ENCODE data around the gene CLEC2A.
"Not testable (repeated sequence)": the region's sequence is repeated elsewhere in the genome, so short reads cannot be mapped to it uniquely, and the experiment has no call there.

Gene CLEC2A

GRCh38 chr12:9932270-9932669, at the start of gene CLEC2A:
TSS of gene CLEC2A (minus strand) at chr12:9932370. CDS start at chr12:9932329, 41 bp downstream.
- no peak for DNase-seq (ENCODE audit: low read depth in 2 of 2)

GRCh38 chr12:9980126-9980525, 48.0 kb upstream of the CLEC2A start:
- DNase-seq (ENCODE audit: low read depth in 2 of 2): no peak

DNA sequence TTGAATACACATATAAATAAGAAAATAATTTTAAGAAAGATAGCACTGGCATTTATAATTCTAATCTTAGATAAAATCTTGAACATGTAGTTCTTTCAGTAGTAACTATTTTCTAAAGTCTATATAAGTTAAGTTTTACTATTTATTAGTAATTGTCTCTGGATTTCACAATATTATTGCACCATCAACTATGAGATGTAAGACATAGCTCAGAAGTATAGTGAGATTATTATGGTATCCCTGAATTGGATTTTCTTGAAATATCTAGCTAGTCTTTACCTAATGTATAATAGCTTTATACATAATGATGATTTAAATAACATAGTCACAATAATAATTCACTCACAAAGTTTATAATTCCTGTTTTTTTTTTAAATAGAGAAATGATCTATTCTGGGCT, 45.7 kb upstream of the CLEC2A start:
- DNase-seq (ENCODE audit: low read depth in 2 of 2): no peak

DNA sequence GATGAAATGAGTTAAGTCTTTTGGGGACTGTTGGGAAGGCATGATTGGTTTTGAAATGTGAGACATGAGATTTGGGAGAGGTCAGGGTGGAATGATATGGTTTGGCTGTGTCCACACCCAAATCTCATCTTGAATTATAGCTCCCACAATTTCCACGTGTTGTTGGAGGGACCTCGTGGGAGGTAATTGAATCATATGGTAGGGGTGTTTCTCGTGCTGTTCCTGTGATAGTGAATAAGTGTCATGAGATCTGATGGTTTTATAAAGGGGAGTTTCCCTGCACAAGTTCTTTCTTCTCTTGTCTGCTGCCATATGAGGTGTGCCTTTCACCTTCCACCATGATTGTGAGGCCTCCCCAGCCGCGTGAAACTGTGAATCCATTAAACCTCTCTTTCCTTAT, 44.5 kb upstream of the CLEC2A start:
- DNase-seq (ENCODE audit: low read depth in 2 of 2): not testable (repeated sequence)

DNA sequence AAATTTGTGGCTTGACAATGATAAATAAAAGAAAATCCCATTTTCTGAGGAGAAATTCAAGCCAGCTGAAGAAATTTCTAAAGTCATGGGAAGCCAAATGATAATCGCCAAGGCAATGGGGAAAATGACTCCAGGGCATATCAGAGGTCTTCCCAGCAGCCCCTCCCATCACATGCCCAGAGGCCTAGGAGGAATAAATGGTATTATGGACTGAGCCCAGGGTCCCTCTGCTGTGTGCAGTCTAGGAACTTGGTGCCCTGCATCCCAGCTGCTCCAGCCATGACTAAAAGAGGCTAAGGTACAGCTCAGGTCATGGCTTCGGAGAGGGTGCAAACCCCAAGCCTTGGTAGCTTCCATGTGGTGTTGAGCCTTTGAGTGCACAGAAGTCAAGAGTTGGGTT, 43.4 kb upstream of the CLEC2A start:
- no peak for DNase-seq (ENCODE audit: low read depth in 2 of 2)

GRCh38 chr12:9974731-9975130, 42.6 kb upstream of the CLEC2A start:
- not testable (repeated sequence) for DNase-seq (ENCODE audit: low read depth in 2 of 2)

DNA sequence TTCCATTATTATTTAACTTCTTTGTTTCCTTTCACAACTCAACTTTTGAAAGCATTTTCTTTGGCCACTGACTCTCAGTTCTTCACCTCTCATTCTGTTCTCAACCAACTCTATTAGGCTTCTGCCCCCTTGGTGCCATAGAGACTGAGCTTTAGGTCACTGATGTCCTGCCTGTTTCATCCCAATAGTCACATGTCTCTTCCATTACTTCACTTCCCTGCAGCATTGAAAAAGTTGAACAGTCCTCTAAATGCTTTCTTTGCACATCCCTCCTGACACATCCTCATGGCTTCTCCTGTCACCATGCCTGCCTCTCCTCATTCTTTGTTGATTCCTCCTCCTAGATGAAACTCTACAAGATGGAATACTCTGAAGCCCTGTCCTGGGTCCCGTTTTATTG, 41.8 kb upstream of the CLEC2A start:
- DNase-seq (ENCODE audit: low read depth in 2 of 2): no peak

DNA sequence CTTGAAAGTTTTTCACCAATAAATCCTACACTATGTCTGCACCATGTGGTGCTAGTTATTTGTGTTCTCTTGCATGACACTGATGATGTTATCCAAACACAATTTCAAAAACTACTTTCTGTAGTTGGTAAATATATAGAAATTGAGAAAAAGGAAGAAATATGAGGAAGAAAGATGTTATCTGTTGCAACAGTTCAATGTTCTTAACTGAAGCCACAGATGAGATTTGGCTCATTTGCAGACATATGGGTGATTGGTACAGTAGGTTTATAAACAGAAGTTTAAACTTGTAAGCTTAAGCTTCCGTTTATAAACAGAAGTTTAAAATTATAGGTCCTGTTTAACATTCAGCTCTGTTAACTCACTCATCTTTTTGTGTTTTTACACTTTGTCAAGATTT, 39.0 kb upstream of the CLEC2A start, which contains the start of gene CLEC12A:
Gene CLEC12A (plus strand): TSS at position 229 of the 400 bp plus-strand sequence. CDS start 188 bp downstream, outside the sequence.
- no peak for DNase-seq (ENCODE audit: low read depth in 2 of 2)

DNA sequence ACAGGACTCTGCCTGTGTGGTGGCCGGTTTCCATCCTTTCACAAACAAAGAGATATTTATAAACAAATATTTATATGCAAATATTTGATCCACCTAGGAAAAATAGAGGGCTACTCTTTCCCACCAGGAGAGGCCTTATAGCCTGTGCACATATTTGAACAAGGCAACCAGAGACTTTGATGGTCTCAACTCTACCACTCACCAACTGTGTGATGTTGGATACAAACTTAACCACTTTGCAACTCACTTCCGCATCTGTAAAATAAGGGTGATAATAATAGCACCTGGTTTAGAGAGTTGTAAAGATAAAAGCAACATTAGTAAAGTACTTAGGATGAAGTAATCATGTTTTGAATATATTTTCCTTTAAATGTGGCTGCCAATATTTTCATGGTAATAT, 37.5 kb upstream of the CLEC2A start:
- no peak for DNase-seq (ENCODE audit: low read depth in 2 of 2)

- no peak for DNase-seq (ENCODE audit: low read depth in 2 of 2)
Measured at GRCh38 chr12:9961901-9962300, 29.7 kb upstream of the CLEC2A start.

GRCh38 chr12:9961106-9961505, 28.9 kb upstream of the CLEC2A start:
- DNase-seq (ENCODE audit: low read depth in 2 of 2): no peak

DNA sequence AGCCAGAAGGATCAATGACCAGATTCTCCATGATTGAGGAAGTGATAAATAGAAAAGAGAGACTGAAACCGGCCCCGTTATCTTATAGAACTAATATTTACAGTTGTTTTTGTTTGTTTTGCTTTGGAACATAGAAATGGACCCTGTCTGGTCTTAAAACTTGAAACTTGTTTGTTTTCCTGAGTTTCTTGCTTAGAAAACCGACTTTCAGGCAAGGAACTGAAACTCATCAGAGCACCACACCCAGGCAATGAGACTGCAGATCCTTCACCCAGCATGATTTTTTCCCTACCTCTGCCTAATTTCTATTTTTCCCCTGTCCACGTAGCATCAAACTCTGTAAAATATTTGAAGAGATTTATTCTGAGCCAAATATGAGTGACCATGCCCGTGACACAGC, 28.4 kb upstream of the CLEC2A start:
- DNase-seq (ENCODE audit: low read depth in 2 of 2): no peak

DNA sequence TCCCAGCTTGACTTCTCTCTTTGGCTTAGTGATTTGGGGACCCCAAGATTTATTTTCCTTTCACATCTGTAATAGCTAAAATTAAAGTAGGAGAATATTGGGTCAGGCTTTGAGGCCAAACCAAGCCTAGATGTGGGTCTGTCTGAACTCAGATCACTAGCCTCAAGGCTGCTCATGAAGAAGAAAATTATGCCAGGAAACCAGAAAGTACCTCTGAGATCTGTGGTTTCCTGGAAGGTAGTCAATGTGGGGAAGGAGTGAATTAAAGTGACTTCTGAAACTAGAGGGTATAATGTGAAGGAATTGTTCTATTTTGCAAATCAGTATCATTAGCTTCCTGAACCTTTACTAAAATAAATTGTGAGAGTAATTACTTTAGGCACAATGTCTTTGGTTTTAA, 25.7 kb upstream of the CLEC2A start:
- no peak for DNase-seq (ENCODE audit: low read depth in 2 of 2)

- not testable (repeated sequence) for DNase-seq (ENCODE audit: low read depth in 2 of 2)
Measured at GRCh38 chr12:9952954-9953729, 21.0 kb upstream of the CLEC2A start.

GRCh38 chr12:9951026-9951675, 19.0 kb upstream of the CLEC2A start:
- no peak for DNase-seq (ENCODE audit: low read depth in 2 of 2)

DNA sequence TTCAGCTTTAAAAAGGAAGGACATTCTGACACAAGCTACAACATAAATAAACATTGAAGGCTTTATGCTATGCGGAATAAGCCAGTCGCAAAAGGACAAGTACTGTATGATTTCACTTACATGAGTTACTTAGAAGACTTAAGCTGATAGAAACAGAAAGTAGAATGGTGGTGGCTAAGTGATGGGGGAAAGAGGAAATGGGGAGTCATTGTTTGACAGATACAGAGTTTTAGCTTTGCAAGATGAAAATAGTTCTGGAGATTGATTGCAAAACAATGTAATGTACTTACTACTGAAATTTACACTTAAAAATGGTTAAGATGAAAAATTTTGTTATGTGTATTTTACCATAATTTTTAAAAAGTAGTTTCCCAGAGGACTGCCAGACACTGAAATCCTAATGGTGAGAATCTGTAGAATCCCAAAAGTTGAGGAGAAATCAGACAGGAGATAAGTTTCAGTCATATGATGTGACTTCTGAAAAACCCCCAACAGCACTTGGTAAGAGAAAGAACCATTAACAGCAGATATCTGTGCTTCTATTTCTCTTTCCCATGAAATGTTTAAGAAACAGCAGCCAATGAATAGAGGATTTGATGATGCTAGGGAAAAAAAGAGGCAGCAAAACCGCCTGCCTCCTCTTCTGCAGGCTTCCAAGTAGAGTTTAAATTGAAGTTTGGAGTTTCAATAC, 16.6 kb upstream of the CLEC2A start:
- no peak for DNase-seq (ENCODE audit: low read depth in 2 of 2)

- no peak for DNase-seq (ENCODE audit: low read depth in 2 of 2)
Measured at GRCh38 chr12:9947674-9948073, 15.5 kb upstream of the CLEC2A start.

GRCh38 chr12:9944391-9944790, 12.2 kb upstream of the CLEC2A start:
- DNase-seq (ENCODE audit: low read depth in 2 of 2): no peak

- DNase-seq (ENCODE audit: low read depth in 2 of 2): no peak
Measured at GRCh38 chr12:9943240-9943639, 11.1 kb upstream of the CLEC2A start.

DNA sequence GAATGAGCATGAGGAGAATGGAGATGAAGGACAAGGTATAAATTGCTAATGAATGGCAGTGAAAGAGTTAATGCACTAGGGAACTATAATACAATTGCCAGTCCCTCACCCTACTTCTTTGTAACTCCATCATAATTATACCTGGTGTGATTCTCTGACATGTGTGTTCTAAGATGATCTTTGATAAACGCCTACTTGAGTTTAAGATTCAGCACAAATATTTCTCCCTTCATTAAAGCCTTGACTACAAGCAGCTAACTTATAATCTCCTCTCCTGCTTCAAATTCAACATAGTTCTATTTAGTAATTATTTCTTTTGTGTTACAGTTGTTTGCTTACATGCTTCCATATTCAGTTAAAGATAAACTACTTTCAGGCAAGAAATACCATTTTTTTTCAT, 9.7 kb upstream of the CLEC2A start:
- DNase-seq (ENCODE audit: low read depth in 2 of 2): no peak

DNA sequence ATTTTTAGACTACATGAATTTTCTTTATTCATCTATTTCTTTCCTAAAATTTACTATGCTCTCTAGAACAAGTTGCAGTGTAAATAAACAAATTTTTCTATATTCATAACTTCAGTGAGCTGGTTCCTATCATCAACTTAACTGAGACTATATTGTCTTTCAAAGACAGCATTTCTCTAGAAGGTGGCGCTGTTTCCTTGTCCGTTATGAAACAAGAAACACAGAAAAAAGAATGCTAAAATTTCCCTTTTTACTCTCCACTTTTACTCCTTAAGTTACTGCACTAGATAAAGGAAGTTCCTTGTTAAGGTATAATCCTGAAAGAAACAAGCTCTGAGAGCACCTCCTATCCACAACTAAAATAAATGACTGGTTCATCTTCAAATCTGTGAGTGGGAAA, 8.2 kb upstream of the CLEC2A start:
- DNase-seq (ENCODE audit: low read depth in 2 of 2): no peak

DNA sequence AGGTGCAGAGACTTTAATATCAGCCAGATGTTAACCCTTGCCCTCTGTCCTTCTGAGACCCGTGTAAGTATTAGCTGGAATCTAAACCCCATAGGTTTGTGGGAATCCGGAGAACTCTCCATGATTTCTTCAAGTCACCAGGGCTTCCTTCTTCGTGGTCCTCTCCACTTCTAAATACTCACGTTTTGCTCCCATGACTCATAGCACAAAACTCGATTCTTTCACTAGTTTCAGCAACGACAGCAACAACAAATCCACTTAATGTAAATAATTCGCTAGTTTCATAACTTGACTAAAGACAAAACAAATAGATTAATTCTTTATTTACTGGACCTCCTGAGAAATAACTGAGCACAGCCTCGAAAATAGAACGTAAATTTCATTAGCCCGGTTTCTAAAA, 4.4 kb upstream of the CLEC2A start:
- peak in 1 of 2 experiments; percentile 5 for DNase-seq (ENCODE audit: low read depth in 2 of 2)

DNA sequence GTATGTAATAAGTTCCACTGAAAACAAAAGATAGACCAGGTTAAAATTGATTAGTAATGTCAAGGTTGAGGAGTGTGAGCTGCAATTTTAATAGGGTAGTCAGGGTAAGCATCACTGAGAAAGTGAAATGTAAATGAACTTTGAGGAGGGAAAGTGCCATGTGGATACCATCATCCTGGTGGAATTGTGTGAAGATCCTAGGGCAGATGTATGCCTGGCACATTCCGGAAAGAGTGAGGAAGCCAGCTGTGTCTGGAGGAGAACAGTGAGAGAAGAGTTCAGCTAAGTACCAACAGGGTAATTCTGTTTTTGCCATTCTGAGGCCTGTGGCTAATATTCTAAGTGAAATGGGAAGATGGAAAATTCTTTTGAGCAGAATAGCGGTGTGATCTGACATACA, 2.9 kb upstream of the CLEC2A start:
- no peak for DNase-seq (ENCODE audit: low read depth in 2 of 2)
